H9 (cell line): ENCODE results near the gene AKAP3. TPM values are rescaled to one million over a fixed set of nuclear protein-coding genes. Genes with fewer than 3 reads are reported as not detected.

Source experiments
- DNase-seq: peaks from one replicate; pipeline ENCODE4 v3.0.0-alpha.2; 2017
- H2AFZ ChIP-seq: one replicate; pipeline ENCODE4 v1.6.1; 2013; ENCODE audit warnings: mild to moderate bottlenecking, low read length, control low read depth, moderate library complexity
- H2AK5ac ChIP-seq: 2 replicates; pipeline ENCODE4 v1.6.1; 2013; ENCODE audit warnings: low read length, control low read depth, mixed read lengths; ENCODE audit not compliant: insufficient read length
- H2BK120ac ChIP-seq: one replicate; pipeline ENCODE4 v1.6.1; 2013; ENCODE audit warnings: low read depth, mild to moderate bottlenecking, low read length, control low read depth, inconsistent platforms; ENCODE audit not compliant: poor library complexity, severe bottlenecking
- H2BK12ac ChIP-seq: 2 replicates; pipeline ENCODE4 v1.6.1; 2013; ENCODE audit warnings: low read length, control low read depth, mixed read lengths, low read depth; ENCODE audit not compliant: insufficient read length
- H2BK15ac ChIP-seq: 2 replicates; pipeline ENCODE4 v1.6.1; 2013; ENCODE audit warnings: low read depth, low read length, control low read depth
- H2BK20ac ChIP-seq: one replicate; pipeline ENCODE4 v1.6.1; 2013; ENCODE audit warnings: low read depth, mild to moderate bottlenecking, low read length, control low read depth, inconsistent platforms; ENCODE audit not compliant: poor library complexity, severe bottlenecking
- H2BK5ac ChIP-seq: 2 replicates; pipeline ENCODE4 v1.6.1; 2013; ENCODE audit warnings: low read length, control low read depth, mixed read lengths; ENCODE audit not compliant: insufficient read length
- H3K14ac ChIP-seq: 2 replicates; pipeline ENCODE4 v1.6.1; 2013; ENCODE audit warnings: low read length, control low read depth; ENCODE audit not compliant: insufficient read depth
- H3K18ac ChIP-seq: 2 replicates; pipeline ENCODE4 v1.6.1; 2013; ENCODE audit warnings: low read depth, mild to moderate bottlenecking, mixed read lengths, low read length, control low read depth; ENCODE audit not compliant: insufficient read length
- H3K23ac ChIP-seq: 2 replicates; pipeline ENCODE4 v1.6.1; 2013; ENCODE audit warnings: low read length, control low read depth, mixed read lengths, low read depth; ENCODE audit not compliant: insufficient read length
- H3K23me2 ChIP-seq: 2 replicates; pipeline ENCODE4 v1.6.1; 2013; ENCODE audit warnings: low read depth, mild to moderate bottlenecking, mixed read lengths, low read length, control low read depth; ENCODE audit not compliant: insufficient read length, poor library complexity, severe bottlenecking
- H3K27ac ChIP-seq: 2 replicates; pipeline ENCODE4 v1.5.1; 2013; ENCODE audit warnings: low read length, control low read depth, mixed read lengths, low read depth; ENCODE audit not compliant: insufficient read length
- H3K27me3 ChIP-seq: 2 replicates; pipeline ENCODE4 v1.6.1; 2013; ENCODE audit warnings: low read length, control low read depth, inconsistent platforms; ENCODE audit not compliant: insufficient read depth
- H3K4ac ChIP-seq: 2 replicates; pipeline ENCODE4 v1.6.1; 2013; ENCODE audit warnings: low read depth, mild to moderate bottlenecking, control low read depth, inconsistent platforms, low read length, moderate library complexity
- H3K4me1 ChIP-seq: 2 replicates; pipeline ENCODE4 v1.6.1; 2013; ENCODE audit warnings: low read length, control low read depth, inconsistent platforms; ENCODE audit not compliant: insufficient read depth
- H3K4me2 ChIP-seq: 2 replicates; pipeline ENCODE4 v1.6.1; 2013; ENCODE audit warnings: low read length, control low read depth, mixed read lengths; ENCODE audit not compliant: insufficient read length, insufficient read depth
- H3K56ac ChIP-seq: 2 replicates; pipeline ENCODE4 v1.6.1; 2013; ENCODE audit warnings: low read depth, mild to moderate bottlenecking, mixed read lengths, low read length, control low read depth; ENCODE audit not compliant: insufficient read length
- H3K79me1 ChIP-seq: 2 replicates; pipeline ENCODE4 v1.6.1; 2013; ENCODE audit warnings: low read depth, mild to moderate bottlenecking, moderate library complexity, low read length, control low read depth, inconsistent platforms; ENCODE audit not compliant: insufficient read depth, poor library complexity, severe bottlenecking
- H3K79me2 ChIP-seq: 2 replicates; pipeline ENCODE4 v1.6.1; 2013; ENCODE audit warnings: low read length, control low read depth, inconsistent platforms; ENCODE audit not compliant: insufficient read depth
- H3K9ac ChIP-seq: 2 replicates; pipeline ENCODE4 v1.6.1; 2013; ENCODE audit warnings: low read length, control low read depth, mixed read lengths; ENCODE audit not compliant: insufficient read length; ENCODE audit errors: extremely low read depth
- H3K9me3 ChIP-seq: one replicate; pipeline ENCODE4 v1.6.1; 2013; ENCODE audit warnings: low read depth, low read length, inconsistent platforms; ENCODE audit not compliant: control insufficient read depth
- H3T11ph ChIP-seq: one replicate; pipeline ENCODE4 v1.6.1; 2013; ENCODE audit warnings: mild to moderate bottlenecking, low read length, control low read depth, inconsistent platforms
- H4K20me1 ChIP-seq: one replicate; pipeline ENCODE4 v1.6.1; 2013; ENCODE audit not compliant: control insufficient read depth, insufficient read length, insufficient read depth
- H4K5ac ChIP-seq: 2 replicates; pipeline ENCODE4 v1.6.1; 2013; ENCODE audit warnings: low read depth, mild to moderate bottlenecking, mixed read lengths, low read length, control low read depth; ENCODE audit not compliant: insufficient read length
- H4K8ac ChIP-seq: replicated peaks from 2 replicates; pipeline ENCODE4 v1.6.1; 2013; ENCODE audit warnings: low read length, control low read depth, mixed read lengths, low read depth; ENCODE audit not compliant: insufficient read length
- H4K91ac ChIP-seq: 2 replicates; pipeline ENCODE4 v1.6.1; 2013; ENCODE audit warnings: low read depth, mild to moderate bottlenecking, moderate library complexity, mixed read lengths, low read length, control low read depth; ENCODE audit not compliant: insufficient read length
- H3K27ac Mint-ChIP-seq, 3 experiments: 2 replicates in 2 of 3; 3 replicates in 1 of 3; pipeline ENCODE4 v1.8.0; 2020 to 2021; ENCODE audit warnings: mixed read lengths in 3 of 3, mild to moderate bottlenecking in 1 of 3, moderate library complexity in 1 of 3
- H3K27me3 Mint-ChIP-seq: 2 replicates; pipeline ENCODE4 v1.8.0; 2021; ENCODE audit warnings: low read depth, mild to moderate bottlenecking, moderate library complexity, mixed read lengths
- H3K36me3 Mint-ChIP-seq, 3 experiments: 2 replicates in 2 of 3; 3 replicates in 1 of 3; pipeline ENCODE4 v1.8.0; 2020 to 2021; ENCODE audit warnings: low read depth in 3 of 3, mixed read lengths in 3 of 3; ENCODE audit not compliant: insufficient read depth in 1 of 3
- H3K4me1 Mint-ChIP-seq, 2 experiments: 2 replicates each; pipeline ENCODE4 v1.8.0; 2020; ENCODE audit warnings: mixed read lengths in 2 of 2
- H3K4me3 Mint-ChIP-seq, 2 experiments: 2 replicates in 1 of 2; 3 replicates in 1 of 2; pipeline ENCODE4 v1.8.0; 2020 to 2021; ENCODE audit warnings: mild to moderate bottlenecking in 2 of 2, mixed read lengths in 2 of 2, moderate library complexity in 1 of 2
- H3K9me3 Mint-ChIP-seq, 2 experiments: 2 replicates in 1 of 2; 3 replicates in 1 of 2; pipeline ENCODE4 v1.8.0; 2020; ENCODE audit warnings: mild to moderate bottlenecking in 2 of 2, mixed read lengths in 2 of 2, moderate library complexity in 1 of 2
- WGBS: extraction: QIAGEN DNeasy Blood & Tissue Kit; methylation state at CpG from one replicate; pipeline ENCODE4 v1.1.7; 2013; ENCODE audit warnings: missing lambda C conversion rate, low lambda C conversion rate, mixed read lengths; ENCODE audit not compliant: insufficient read length; ENCODE audit errors: extremely low coverage; 5-methylcytosine and 5-hydroxymethylcytosine counted together
- total RNA-seq: library from RNA; stranded (reverse); gene quantifications from 2 replicates; pipeline ENCODE4 v1.2.1, GENCODE V29; 2021
- TF ChIP-seq, protein P1 (sequence below): fragments of 200-600 bp; sonication (generic); conservative IDR thresholded peaks from 3 replicates; pipeline ENCODE4 v1.8.0; 2021; ENCODE audit warnings: antibody characterized with exemption, mild to moderate bottlenecking

AKAP3 gene
- total RNA-seq, 1 experiment from 2014 or later = 1.3 TPM

GRCh38 chr12:4603421-4603820, 45.4 kb downstream of the AKAP3 start:
- Histone ChIP-seq H3K9ac (no peak overlapping the region), H2BK120ac (no peak overlapping the region), H2BK12ac (no peak overlapping the region), H2AFZ (no peak overlapping the region), H3K4me2 (no peak overlapping the region), H3K79me2 (no peaks in the 10 kb centered on the region), H3K27ac (no peak overlapping the region), H3K56ac (no peak overlapping the region), H2AK5ac (no peak overlapping the region), H4K8ac (no peak overlapping the region), H4K20me1 (no peaks in the 10 kb centered on the region), H3K4me1 (no peaks in the 10 kb centered on the region), H2BK15ac (no peak overlapping the region), H2BK20ac (no peak overlapping the region), H3K23me2 (peaks cover 3% of the 10 kb centered on the region), H3T11ph (no peak overlapping the region), H3K79me1 (no peaks in the 10 kb centered on the region), H3K18ac (no peak overlapping the region), H4K5ac (no peak overlapping the region), H4K91ac (no peak overlapping the region), H3K14ac (no peak overlapping the region), H3K27me3 (no peaks in the 10 kb centered on the region), H3K9me3 (no peaks in the 10 kb centered on the region), H2BK5ac (no peak overlapping the region), H3K4ac (no peak overlapping the region), H3K23ac (no peak overlapping the region)
- no peaks in the 10 kb centered on the region for H3K9me3 Mint-ChIP-seq
- no peak overlapping the region for H3K27ac Mint-ChIP-seq
- H3K36me3 Mint-ChIP-seq = peaks cover 0 to 5% (median 0%) of the 10 kb centered on the region in 3 experiments; a peak in 1 of 7 replicates
- peaks cover 0 to 10% of the 10 kb centered on the region in 2 experiments; a peak in 3 of 4 replicates for H3K4me1 Mint-ChIP-seq
- DNase-seq = no peak
- H3K4me3 Mint-ChIP-seq = no peak overlapping the region
- WGBS = 100% methylated on average over 1 of the region's 7 CpGs
- H3K27me3 Mint-ChIP-seq = peaks cover 21% of the 10 kb centered on the region
- TF ChIP-seq, protein P1, sequence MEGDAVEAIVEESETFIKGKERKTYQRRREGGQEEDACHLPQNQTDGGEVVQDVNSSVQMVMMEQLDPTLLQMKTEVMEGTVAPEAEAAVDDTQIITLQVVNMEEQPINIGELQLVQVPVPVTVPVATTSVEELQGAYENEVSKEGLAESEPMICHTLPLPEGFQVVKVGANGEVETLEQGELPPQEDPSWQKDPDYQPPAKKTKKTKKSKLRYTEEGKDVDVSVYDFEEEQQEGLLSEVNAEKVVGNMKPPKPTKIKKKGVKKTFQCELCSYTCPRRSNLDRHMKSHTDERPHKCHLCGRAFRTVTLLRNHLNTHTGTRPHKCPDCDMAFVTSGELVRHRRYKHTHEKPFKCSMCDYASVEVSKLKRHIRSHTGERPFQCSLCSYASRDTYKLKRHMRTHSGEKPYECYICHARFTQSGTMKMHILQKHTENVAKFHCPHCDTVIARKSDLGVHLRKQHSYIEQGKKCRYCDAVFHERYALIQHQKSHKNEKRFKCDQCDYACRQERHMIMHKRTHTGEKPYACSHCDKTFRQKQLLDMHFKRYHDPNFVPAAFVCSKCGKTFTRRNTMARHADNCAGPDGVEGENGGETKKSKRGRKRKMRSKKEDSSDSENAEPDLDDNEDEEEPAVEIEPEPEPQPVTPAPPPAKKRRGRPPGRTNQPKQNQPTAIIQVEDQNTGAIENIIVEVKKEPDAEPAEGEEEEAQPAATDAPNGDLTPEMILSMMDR = no peak
